IPS-18c (cell line): ENCODE results near the gene BTD.

Experiments used
- H3K4me3 ChIP-seq: 2 replicates; pipeline ENCODE4 v1.7.0; 2013; ENCODE audit warnings: low read depth, mild to moderate bottlenecking, low read length, moderate library complexity; ENCODE audit not compliant: insufficient read depth
- H3K9me3 ChIP-seq: one replicate; pipeline ENCODE4 v1.6.1; 2013; ENCODE audit warnings: mild to moderate bottlenecking, low read length, moderate library complexity; ENCODE audit not compliant: control insufficient read depth, insufficient read depth

BTD gene

GRCh38 chr3:15682561-15683185 lies 81.1 kb downstream of the BTD start:
- no peak overlapping the region for H3K4me3 ChIP-seq
- H3K9me3 ChIP-seq: no peaks in the 10 kb centered on the region

- Histone ChIP-seq H3K9me3 (no peaks in the 10 kb centered on the region), H3K4me3 (no peak overlapping the region)
Observed at GRCh38 chr3:15683253-15683652, 81.7 kb downstream of the BTD start.

GRCh38 chr3:15685927-15686326 lies 84.4 kb downstream of the BTD start:
- Histone ChIP-seq H3K4me3 (no peak overlapping the region), H3K9me3 (no peaks in the 10 kb centered on the region)

GRCh38 chr3:15690230-15690629 lies 88.7 kb downstream of the BTD start:
- Histone ChIP-seq H3K9me3 (no peaks in the 10 kb centered on the region), H3K4me3 (no peak overlapping the region)

GRCh38 chr3:15690748-15691147 lies 89.2 kb downstream of the BTD start:
- H3K9me3 ChIP-seq: no peaks in the 10 kb centered on the region
- no peak overlapping the region for H3K4me3 ChIP-seq

- no peaks in the 10 kb centered on the region for H3K9me3 ChIP-seq
Observed at GRCh38 chr3:15693355-15693754, 91.8 kb downstream of the BTD start.

GRCh38 chr3:15694628-15695027 lies 93.1 kb downstream of the BTD start:
- Histone ChIP-seq H3K4me3 (no peak overlapping the region), H3K9me3 (no peaks in the 10 kb centered on the region)

More at GRCh38 chr3:15693355-15693754, 91.8 kb downstream of the BTD start:
- no peak overlapping the region for H3K4me3 ChIP-seq
